K562 (cell line): ENCODE data around the gene DNAJC1. TPM values are rescaled to one million over a fixed set of nuclear protein-coding genes. Genes with fewer than 3 reads are reported as not detected.

Experiments
- ATAC-seq: fragments of 200-7000 bp; cut with Tn5 transposase; 3 replicates; pipeline ENCODE4 v1.9.1; 2020; ENCODE audit warnings: moderate library complexity
- BruUV-seq: library from RNA; stranded (reverse); fragments of 400-500 nt; replicated peaks from 2 replicates; lab custom pipeline; 2021; lab: Mats Ljungman, UMichigan
- CTCF ChIA-PET: fragments of 300-600 bp; formaldehyde crosslinking; extraction: SDS; loops from one replicate; lab custom pipeline; 2021; ENCODE audit warnings: low intra/inter-chr PET ratio; lab: Yijun Ruan, JAX
- POLR2A ChIA-PET: fragments of 300-600, 350-650 bp; sonication (Branson Sonifier 250); formaldehyde crosslinking; extraction: SDS; loops from one replicate; lab custom pipeline; 2021; ENCODE audit warnings: antibody characterized with exemption, inconsistent platforms; lab: Yijun Ruan, JAX
- DNase-seq, 4 experiments: peaks; one replicate each; pipeline versions ENCODE4 v3.0.0 to v3.0.0-alpha.2; 2011 to 2018; ENCODE audit warnings: low spot score in 3 of 4, mixed read lengths in 3 of 4; ENCODE audit errors: extremely low read depth in 1 of 4
- FAIRE-seq: peaks from 2 replicates; lab custom pipeline; 2011; peaks lifted over from hg19 to GRCh38; lab: Jason Lieb, UNC
- H2AFZ ChIP-seq: 2 replicates; pipeline ENCODE4 v1.6.0; 2011; ENCODE audit warnings: low read depth, low read length, control low read depth, inconsistent platforms
- H3K27ac ChIP-seq: fragments of 200-600 bp; 3 replicates; pipeline ENCODE4 v1.8.0; 2011; ENCODE audit warnings: low read depth, mild to moderate bottlenecking, control low read depth, inconsistent platforms, low read length, moderate library complexity, mixed read lengths; ENCODE audit errors: extremely low read depth
- H3K27me3 ChIP-seq, 2 experiments: fragments of 300-600 bp in 1 of 2; 2 replicates in 1 of 2; 3 replicates in 1 of 2; pipeline versions ENCODE4 v1.6.0 to v1.8.0; 2011; ENCODE audit warnings: inconsistent platforms in 2 of 2, low read length in 2 of 2, mild to moderate bottlenecking in 1 of 2, mixed read lengths in 1 of 2, moderate library complexity in 1 of 2; ENCODE audit not compliant: control insufficient read depth in 2 of 2, insufficient read depth in 2 of 2
- H3K36me3 ChIP-seq: fragments of 300-600 bp; 3 replicates; pipeline ENCODE4 v1.8.0; 2011; ENCODE audit warnings: mild to moderate bottlenecking, low read length, inconsistent platforms; ENCODE audit not compliant: control insufficient read depth, insufficient read depth
- H3K4me1 ChIP-seq, 2 experiments: fragments of 200-600 bp in 1 of 2; replicated peaks in 1 of 2; 2 replicates in 1 of 2; 3 replicates in 1 of 2; pipeline versions ENCODE4 v1.5.1 to v1.8.0; 2011; ENCODE audit warnings: inconsistent platforms in 2 of 2, low read length in 2 of 2, mild to moderate bottlenecking in 1 of 2, mixed read lengths in 1 of 2, moderate library complexity in 1 of 2; ENCODE audit not compliant: control insufficient read depth in 2 of 2, insufficient read depth in 2 of 2
- H3K4me2 ChIP-seq: 2 replicates; pipeline ENCODE4 v1.6.1; 2011; ENCODE audit warnings: low read length, control low read depth, inconsistent platforms, mixed read lengths; ENCODE audit not compliant: insufficient read depth
- H3K4me3 ChIP-seq: fragments of 200-600 bp; sonication (generic), shearing (Covaris generic); 2 replicates; pipeline ENCODE4 v1.5.1; 2016; ENCODE audit warnings: control low read depth, inconsistent platforms
- H3K79me2 ChIP-seq: fragments of 200-600 bp; 3 replicates; pipeline ENCODE4 v1.8.0; 2011; ENCODE audit warnings: low read length, inconsistent platforms; ENCODE audit not compliant: control insufficient read depth, insufficient read depth
- H3K9ac ChIP-seq, 2 experiments: 2 replicates each; pipeline versions ENCODE4 v1.6.0 to v1.6.1; 2011; ENCODE audit warnings: low read depth in 2 of 2, low read length in 2 of 2, control low read depth in 1 of 2, inconsistent platforms in 1 of 2, mild to moderate bottlenecking in 1 of 2, mixed read lengths in 1 of 2; ENCODE audit not compliant: insufficient read depth in 1 of 2
- H3K9me1 ChIP-seq: one replicate; pipeline ENCODE4 v1.6.0; 2011; ENCODE audit warnings: inconsistent platforms, mild to moderate bottlenecking, low read length, moderate library complexity; ENCODE audit not compliant: control insufficient read depth, insufficient read depth
- H3K9me3 ChIP-seq: replicated peaks from 2 replicates; pipeline ENCODE4 v1.5.1; 2011; ENCODE audit warnings: low read depth, low read length, inconsistent platforms; ENCODE audit not compliant: control insufficient read depth, insufficient read depth
- H4K20me1 ChIP-seq: replicated peaks from 2 replicates; pipeline ENCODE4 v1.6.1; 2011; ENCODE audit warnings: low read length, inconsistent platforms, mixed read lengths; ENCODE audit not compliant: control insufficient read depth, insufficient read depth
- GTF2E2 ChIP-seq: fragments of 200-800 bp; sonication (Bioruptor generic); IDR thresholded peaks from 2 replicates; pipeline ENCODE4 v1.6.1; 2016; ENCODE audit warnings: missing genetic modification characterization, missing compliant biosample characterization
- MGA ChIP-seq: fragments of 450-650 bp; IDR thresholded peaks from 2 replicates; pipeline ENCODE4 v1.6.1; 2016; ENCODE audit warnings: mild to moderate bottlenecking, moderate library complexity
- NCOA1 ChIP-seq: fragments of 450-650 bp; IDR thresholded peaks from 2 replicates; pipeline ENCODE4 v1.6.1; 2016; ENCODE audit warnings: low read depth
- NONO ChIP-seq, 2 experiments: fragments of 200-400 bp in 1 of 2; fragments of 450-650 bp in 1 of 2; formaldehyde crosslinking in 1 of 2; IDR thresholded peaks; 2 replicates each; pipeline ENCODE4 v1.6.1; 2017; ENCODE audit warnings: low read depth in 2 of 2, mild to moderate bottlenecking in 2 of 2, moderate library complexity in 2 of 2, low read length in 1 of 2
- RBM14 ChIP-seq: fragments of 200-400 bp; formaldehyde crosslinking; IDR thresholded peaks from 2 replicates; pipeline ENCODE4 v1.6.1; 2018; ENCODE audit warnings: low read depth, mild to moderate bottlenecking, low read length, moderate library complexity, borderline replicate concordance; ENCODE audit not compliant: insufficient read depth
- STAG1 ChIP-seq: sonication (generic); formaldehyde crosslinking; IDR thresholded peaks from 2 replicates; pipeline ENCODE4 v1.5.0; 2020; ENCODE audit warnings: missing genetic modification reagents, borderline replicate concordance
- ZBTB33 ChIP-seq: sonication (generic); formaldehyde crosslinking; IDR thresholded peaks from 2 replicates; pipeline ENCODE4 v1.8.1; 2023; ENCODE audit warnings: mild to moderate bottlenecking, missing genetic modification reagents
- WGBS: fragments of 100-300 bp; shearing (Covaris generic); methylation state at CpG from one replicate; pipeline ENCODE4 v1.1.6; 2016; ENCODE audit warnings: low coverage, mixed read lengths; ENCODE audit not compliant: insufficient coverage; ENCODE audit errors: missing lambda C conversion rate; 5-methylcytosine and 5-hydroxymethylcytosine counted together
- in situ Hi-C: fragments of 300-500 bp; cut with MboI; formaldehyde crosslinking; loops from 4 replicates; pipeline ENCODE4 v1.15.0; 2018; ENCODE audit warnings: inconsistent platforms, mixed read lengths
- intact Hi-C: fragments of 100-400 bp; cut with micrococcal nuclease; formaldehyde crosslinking; loops from 2 replicates; pipeline ENCODE4 v1.14.2; 2022
- polyA plus RNA-seq, 8 experiments: library from polyadenylated mRNA; depleted of rRNA in 4 of 8; stranded (reverse) in 5 of 8; unstranded in 3 of 8; fragments of >200 nt; fragmentation: Nextera tagmentation in 2 of 8; fragmentation: Illumina TruSeq in 1 of 8; extraction: Ambion mirVana in 2 of 8; extraction: Trizol in 1 of 8; gene quantifications; 2 replicates each; pipeline versions ENCODE4 v1.2.1 to v1.2.3, GENCODE V29; 2011 to 2014; ENCODE audit warnings: inconsistent platforms in 1 of 8, missing spikeins in 1 of 8
- total RNA-seq, 7 experiments: library from RNA; depleted of rRNA in 6 of 7; stranded (reverse); fragments of >200 nt in 6 of 7; fragmentation: Illumina TruSeq in 2 of 7; extraction: Trizol in 2 of 7; gene quantifications; 2 replicates each; pipeline versions ENCODE4 v1.2.1 to v1.2.3, GENCODE V29; 2011 to 2021; ENCODE audit warnings: low replicate concordance in 1 of 7

Gene DNAJC1
- total and polyA plus RNA-seq, 9 of the 15 experiments (the other 6 are each of a cell fraction or from before 2014, with no cell fraction given) = 5.4 to 77.6 (median 40.3) TPM

DNA sequence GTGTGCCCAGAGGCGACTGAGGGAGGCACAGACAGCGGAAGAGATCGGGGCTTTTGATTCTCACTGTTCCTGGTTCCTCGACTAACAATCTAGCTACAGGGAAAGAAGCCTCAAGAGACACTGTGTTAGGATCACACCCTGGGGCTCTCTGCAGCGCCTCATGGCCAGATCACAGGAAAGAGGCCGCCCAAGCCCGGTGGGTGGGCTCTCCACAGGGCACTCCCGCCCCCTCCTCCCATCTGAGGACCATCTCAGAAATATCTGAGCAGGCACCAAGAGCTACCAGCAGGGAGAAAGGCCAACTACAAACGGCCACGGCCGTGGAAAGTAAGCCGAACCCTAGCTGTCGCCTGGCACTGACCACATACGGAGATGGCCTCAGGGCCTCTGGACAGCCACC is 245.3 kb downstream of the DNAJC1 start:
- DNase-seq (no peak), FAIRE-seq (no peak), ATAC-seq (no peak)
- Histone ChIP-seq H4K20me1 (no peaks in the 10 kb centered on the region), H3K27ac (no peak overlapping the region), H2AFZ (no peak overlapping the region), H3K36me3 (peaks cover 32% of the 10 kb centered on the region; the same call in 1 of the 3 replicates), H3K9ac (no peak overlapping the region), H3K79me2 (no peaks in the 10 kb centered on the region), H3K9me3 (no peaks in the 10 kb centered on the region), H3K4me1 (peaks cover 0 to 16% of the 10 kb centered on the region in 2 experiments; a peak in 3 of 5 replicates), H3K9me1 (no peaks in the 10 kb centered on the region), H3K4me2 (no peak overlapping the region), H3K4me3 (no peak overlapping the region), H3K27me3 (no peaks in the 10 kb centered on the region)
- intact Hi-C loops = no loop called here
- POLR2A ChIA-PET = interaction anchor here (0.6 to 1.9 kb wide), 4 partner anchors 10 to 53 kb away, joined by 3 to 8 read pairs (median 4); no protein-coding TSS in a partner anchor
- WGBS = 92% methylated on average over 14 of the region's 14 CpGs
- CTCF ChIA-PET = no interaction called here
- in situ Hi-C loops = no loop called here
- no TSS peak for BruUV-seq
- TF ChIP-seq GTF2E2 (tag) (no peak), NONO (IDR thresholded peaks at IDR 0.05; ENCODE audit: low read depth in 2 of 2, low read length in 1 of 2) (no peak), MGA (no peak), NCOA1 (no peak), RBM14 (no peak), STAG1 (CRISPR knock-in tag) (no peak), ZBTB33 (no peak)
